Hematopoietic multipotent progenitor cell treated with erythropoietin and hydrocortisone succinate and interleukin-3 and kit ligand, for 8 days (in vitro differentiated cells): Measurements from ENCODE around the gene PHF21A.
"Not testable (repeated sequence)": the region's sequence is repeated elsewhere in the genome, so short reads cannot be mapped to it uniquely, and the experiment has no call there.

Experiments used
- DNase-seq: peaks from one replicate; pipeline ENCODE4 v3.0.0-alpha.2; 2015

PHF21A gene

GRCh38 chr11:46020084-46020599, 101.1 kb downstream of the PHF21A start:
- no peak for DNase-seq

- DNase-seq, result no peak
Observed at GRCh38 chr11:46018651-46019050, 102.6 kb downstream of the PHF21A start.

DNA sequence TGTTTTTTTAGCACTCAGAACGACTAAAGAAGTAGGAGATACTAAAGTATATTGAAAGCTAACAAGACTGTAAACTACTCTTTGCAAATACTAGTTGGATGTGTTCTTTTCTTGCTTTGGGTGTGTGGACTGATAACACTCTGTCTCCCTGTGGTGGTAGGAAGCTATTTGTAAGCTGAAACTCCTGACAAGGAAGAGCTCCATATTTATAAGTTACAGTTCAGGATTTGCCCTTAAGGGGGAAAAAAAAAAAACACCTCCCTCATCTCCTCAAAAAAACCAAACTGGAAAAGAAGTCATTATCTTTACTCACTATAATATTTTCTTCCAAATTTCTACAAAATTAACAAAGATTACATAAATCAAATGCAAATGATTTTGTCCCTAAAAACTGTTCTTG, 103.9 kb downstream of the PHF21A start:
- DNase-seq, result no peak

DNA sequence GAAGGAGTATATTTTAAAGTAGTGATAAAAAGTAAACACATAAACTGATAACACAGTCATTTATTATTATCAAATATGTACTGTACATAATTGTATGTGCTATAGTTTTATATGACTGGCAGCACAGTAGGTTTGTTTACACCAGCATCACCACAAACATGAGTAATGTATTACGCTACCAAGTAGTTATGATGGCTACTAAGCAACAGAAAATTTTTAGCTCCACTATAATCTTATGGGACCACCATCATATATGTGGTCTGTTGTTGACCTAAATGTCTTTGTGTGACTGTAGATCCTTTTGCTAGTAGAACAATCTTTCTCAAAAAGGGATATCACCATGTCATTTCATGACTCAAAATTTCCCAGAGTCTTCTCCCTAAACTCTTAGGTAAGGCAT, 105.3 kb downstream of the PHF21A start:
- no peak for DNase-seq

- DNase-seq, result not testable (repeated sequence)
Observed at GRCh38 chr11:46014168-46014567, 107.1 kb downstream of the PHF21A start.

GRCh38 chr11:46012185-46012584, 109.1 kb downstream of the PHF21A start:
- DNase-seq, result no peak

- DNase-seq, result no peak
Observed at GRCh38 chr11:46010100-46010499, 111.2 kb downstream of the PHF21A start.

- DNase-seq, result no peak
Observed at GRCh38 chr11:46009647-46010046, 111.6 kb downstream of the PHF21A start.

DNA sequence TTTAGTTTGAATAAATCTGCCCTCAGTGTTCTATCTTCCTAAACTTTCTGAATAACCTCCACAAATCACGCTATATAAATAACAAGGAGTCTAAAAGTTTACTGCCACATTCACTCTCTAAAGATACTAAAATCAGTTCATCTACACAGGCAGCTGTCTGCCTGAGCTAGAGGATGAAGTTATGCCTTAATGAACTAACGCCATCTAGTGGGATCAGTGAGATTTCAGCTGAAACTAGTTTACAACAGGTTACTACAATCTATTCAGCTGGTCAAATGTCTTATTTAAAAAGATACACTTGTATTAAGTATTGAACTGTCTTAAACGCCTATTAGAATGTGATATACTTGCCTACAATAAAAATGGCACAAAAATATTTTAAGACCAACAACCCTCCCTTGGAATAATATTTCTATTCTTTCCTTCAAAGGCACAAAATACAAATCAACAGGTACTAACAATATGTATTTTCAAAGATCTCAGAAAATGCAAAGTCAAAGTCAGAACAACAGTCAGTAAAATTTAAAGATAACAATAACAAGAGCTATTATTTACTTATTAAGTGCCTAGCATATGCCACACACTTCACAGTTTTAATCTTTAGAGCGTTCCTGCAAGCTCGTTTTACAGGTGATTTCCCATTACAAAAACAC, 114.7 kb downstream of the PHF21A start:
- peak; percentile 88 for DNase-seq

- no peak for DNase-seq
Observed at GRCh38 chr11:46003572-46003971, 117.7 kb downstream of the PHF21A start.

DNA sequence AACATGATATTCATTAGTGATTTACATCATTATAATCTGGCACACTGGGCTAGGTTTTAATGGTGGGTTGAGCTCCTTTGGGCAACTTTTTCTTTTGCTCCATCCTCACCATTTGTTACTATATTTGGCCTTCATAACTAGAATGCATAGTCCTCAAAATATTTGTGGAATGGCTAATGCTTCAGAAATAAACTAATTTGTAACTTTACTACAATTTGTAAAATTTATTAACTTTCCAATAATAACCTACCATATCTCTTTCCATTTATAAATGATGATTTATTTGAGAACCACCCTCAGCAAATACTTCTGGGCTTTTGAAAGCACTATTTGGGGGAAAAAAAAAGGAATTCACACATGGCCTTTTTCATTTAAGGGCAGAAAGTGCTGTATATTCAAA, 119.1 kb downstream of the PHF21A start:
- DNase-seq, result no peak

GRCh38 chr11:46001448-46001914, 119.8 kb downstream of the PHF21A start:
- no peak for DNase-seq

DNA sequence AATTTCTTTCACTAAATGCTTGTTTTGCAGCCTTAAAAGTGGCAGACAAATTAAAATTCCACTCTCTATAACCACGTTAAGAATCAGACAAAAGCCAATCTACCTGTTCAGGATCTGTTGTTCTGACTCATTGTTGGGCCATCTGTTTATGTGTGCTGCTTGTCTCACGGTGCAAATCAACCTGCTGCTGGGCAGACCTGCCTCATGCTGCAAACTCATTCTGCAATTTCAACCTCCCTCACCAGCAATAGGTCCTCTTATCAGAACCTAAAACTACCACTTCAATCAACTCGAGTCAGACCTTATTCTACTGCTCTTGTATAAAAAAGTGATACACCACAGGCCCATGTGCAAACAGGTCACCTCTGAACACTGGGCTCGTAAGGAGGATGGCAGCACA, 123.7 kb downstream of the PHF21A start:
- peak; percentile 73 for DNase-seq

DNA sequence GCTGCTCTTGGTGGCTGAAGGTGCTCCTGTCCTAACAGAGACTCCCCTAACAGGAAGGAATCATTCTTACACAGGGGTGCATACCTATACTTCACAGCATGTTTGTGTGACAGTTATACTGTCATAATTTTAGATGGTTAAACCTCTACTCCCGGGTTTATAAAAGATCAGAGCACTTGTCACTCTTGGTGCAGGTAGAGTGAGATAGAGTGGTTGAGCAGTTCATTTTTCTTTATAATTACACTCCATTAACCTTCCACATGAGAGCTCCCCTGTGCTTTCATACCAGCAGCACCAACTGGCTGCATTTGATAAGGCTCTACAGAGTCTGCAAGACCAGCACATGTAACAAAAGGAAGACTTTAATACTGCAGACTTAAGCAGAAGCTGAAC, 125.9 kb downstream of the PHF21A start:
- peak; percentile 94 for DNase-seq

GRCh38 chr11:45994371-45995341, 126.6 kb downstream of the PHF21A start:
- peak; percentile 87 for DNase-seq

DNA sequence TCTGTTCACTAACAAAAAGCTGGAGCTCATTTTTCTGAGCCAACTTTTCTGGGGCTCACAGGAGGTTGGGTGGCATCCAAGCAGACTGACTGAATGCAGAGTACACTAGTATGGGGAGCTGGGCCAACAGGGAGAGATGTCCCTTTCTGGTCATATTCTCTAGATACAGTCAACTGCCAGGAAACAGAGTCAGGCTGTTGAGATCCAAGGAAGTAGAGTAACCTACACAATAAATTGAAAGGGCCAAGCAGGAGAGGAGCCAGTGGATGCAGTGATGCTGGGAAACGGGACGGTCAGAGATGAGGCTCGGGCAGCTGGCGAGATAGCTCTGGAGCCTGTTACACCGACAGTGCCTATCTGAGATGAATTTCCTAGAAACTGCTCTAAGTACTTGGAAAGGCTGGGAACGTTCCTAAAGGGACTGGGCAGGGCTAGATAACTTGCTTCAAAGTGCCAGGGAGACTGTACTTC, 127.7 kb downstream of the PHF21A start:
- DNase-seq, result peak; percentile 96

- DNase-seq, result peak; percentile 54
Observed at GRCh38 chr11:45988921-45989320, 132.3 kb downstream of the PHF21A start.

GRCh38 chr11:45985212-45985611, 136.0 kb downstream of the PHF21A start:
- DNase-seq, result no peak

DNA sequence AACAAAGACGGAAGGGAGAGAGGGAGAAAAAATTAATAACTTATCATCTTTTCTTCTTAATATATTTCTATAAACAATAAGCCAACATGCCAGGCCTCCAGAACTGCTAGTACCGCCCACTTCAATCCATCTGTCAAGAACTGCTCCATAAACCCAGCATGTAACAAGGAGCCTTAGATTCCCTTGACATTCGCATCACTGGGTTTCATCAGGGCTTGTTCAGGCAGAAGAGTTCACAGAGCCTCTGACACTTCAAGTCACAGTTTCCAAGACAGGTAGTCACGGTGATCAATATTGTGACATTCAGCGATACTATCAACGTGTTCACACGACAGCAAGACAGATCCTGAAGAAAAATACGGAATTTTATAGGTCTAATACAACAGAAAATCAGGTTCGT, 137.1 kb downstream of the PHF21A start:
- DNase-seq, result no peak

GRCh38 chr11:45983471-45983845, 137.8 kb downstream of the PHF21A start:
- no peak for DNase-seq

DNA sequence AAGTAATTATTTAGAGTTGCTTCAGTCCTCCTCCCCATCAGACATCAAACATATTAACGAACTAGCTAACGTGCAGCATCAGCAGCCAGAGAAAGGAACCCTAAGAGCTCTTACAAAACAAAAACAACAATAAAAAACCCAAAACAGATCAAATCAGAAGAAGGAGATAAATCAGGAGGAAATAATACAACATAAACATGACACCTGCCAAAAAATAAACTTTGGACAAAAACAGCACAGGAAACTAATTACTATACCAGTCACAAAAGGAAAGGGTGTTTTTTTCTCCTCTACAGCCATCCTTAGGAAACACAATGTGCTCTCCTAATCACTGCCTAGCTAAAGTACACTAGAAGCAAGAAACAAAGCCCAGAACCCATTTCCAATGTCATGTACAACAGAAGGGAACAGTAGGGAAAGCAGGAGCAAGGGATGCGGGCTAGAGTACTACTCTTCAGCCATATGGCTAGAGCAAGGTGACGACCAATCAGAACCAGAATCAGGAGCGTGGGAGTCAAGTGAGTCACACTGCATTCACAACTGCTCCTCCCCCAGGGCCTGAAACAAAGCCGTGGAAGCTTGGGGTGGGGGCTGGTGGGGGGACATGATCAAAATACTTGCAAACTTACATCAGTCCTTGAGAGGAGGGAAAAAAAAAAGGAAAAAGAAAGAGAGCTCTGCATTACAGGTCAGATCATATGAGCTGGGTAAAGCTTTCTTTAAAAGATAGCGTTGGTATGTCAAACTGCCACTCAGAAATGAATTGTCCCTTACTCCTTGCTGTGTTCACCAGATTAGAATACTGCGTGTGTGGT, 138.4 kb downstream of the PHF21A start:
- DNase-seq, result peak; percentile 61

DNA sequence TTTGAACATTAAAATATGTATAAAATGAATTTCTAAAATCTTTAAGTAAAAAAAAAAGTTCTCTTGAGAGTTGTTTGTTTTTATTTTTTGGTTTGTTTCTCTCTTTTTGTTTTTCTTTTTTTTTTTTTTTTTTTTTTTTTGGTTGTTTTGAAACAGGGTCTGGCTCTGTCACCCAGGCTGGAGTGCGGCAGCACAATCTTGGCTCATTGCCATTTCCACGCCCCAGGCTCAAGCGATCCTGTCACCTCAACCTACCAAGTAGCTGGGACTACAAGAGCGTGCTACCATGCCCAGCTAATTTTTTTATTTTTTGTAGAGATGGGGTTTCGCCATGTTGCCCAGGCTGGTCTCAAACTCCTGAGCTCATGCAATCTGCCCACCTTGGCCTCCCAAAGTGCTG, 139.4 kb downstream of the PHF21A start:
- peak; percentile 35 for DNase-seq

GRCh38 chr11:45974806-45975205, 146.4 kb downstream of the PHF21A start:
- no peak for DNase-seq
